ENCODE measurements around the gene LCLAT1.

Gene LCLAT1

GRCh38 chr2:30643674-30644073 is 196.6 kb downstream of the LCLAT1 start:
- no peak for DNase-seq (ENCODE audit: low spot score)

- no peak for DNase-seq (ENCODE audit: low spot score)
These were observed 198.2 kb downstream of the LCLAT1 start for GRCh38 chr2:30645081-30645744.

- DNase-seq (ENCODE audit: low spot score), result no peak
These were observed 198.7 kb downstream of the LCLAT1 start for GRCh38 chr2:30645745-30646119.

- DNase-seq (ENCODE audit: low spot score), result no peak
These were observed 200.9 kb downstream of the LCLAT1 start for GRCh38 chr2:30647752-30648457.

- no peak for DNase-seq (ENCODE audit: low spot score)
These were observed 202.2 kb downstream of the LCLAT1 start for GRCh38 chr2:30649278-30649677.

GRCh38 chr2:30649828-30650227 is 202.8 kb downstream of the LCLAT1 start:
- DNase-seq (ENCODE audit: low spot score), result no peak

- DNase-seq (ENCODE audit: low spot score), result no peak
These were observed 205.3 kb downstream of the LCLAT1 start for GRCh38 chr2:30652271-30652915.

GRCh38 chr2:30653847-30654246 is 206.8 kb downstream of the LCLAT1 start:
- DNase-seq (ENCODE audit: low spot score), result no peak

- no peak for DNase-seq (ENCODE audit: low spot score)
These were observed 207.4 kb downstream of the LCLAT1 start for GRCh38 chr2:30654404-30654803.

GRCh38 chr2:30655211-30655610 is 208.2 kb downstream of the LCLAT1 start:
- no peak for DNase-seq (ENCODE audit: low spot score)

- DNase-seq (ENCODE audit: low spot score), result no peak
These were observed 208.6 kb downstream of the LCLAT1 start for GRCh38 chr2:30655660-30656059.

- no peak for DNase-seq (ENCODE audit: low spot score)
These were observed 209.0 kb downstream of the LCLAT1 start for GRCh38 chr2:30656079-30656478.

- DNase-seq (ENCODE audit: low spot score), result no peak
These were observed 214.4 kb downstream of the LCLAT1 start for GRCh38 chr2:30661173-30662107.

- no peak for DNase-seq (ENCODE audit: low spot score)
These were observed 215.5 kb downstream of the LCLAT1 start for GRCh38 chr2:30662268-30663131.

GRCh38 chr2:30663321-30663720 is 216.3 kb downstream of the LCLAT1 start:
- no peak for DNase-seq (ENCODE audit: low spot score)

GRCh38 chr2:30663806-30664205 is 216.8 kb downstream of the LCLAT1 start:
- no peak for DNase-seq (ENCODE audit: low spot score)

- no peak for DNase-seq (ENCODE audit: low spot score)
These were observed 217.8 kb downstream of the LCLAT1 start for GRCh38 chr2:30664761-30665358.

- DNase-seq (ENCODE audit: low spot score), result no peak
These were observed 218.8 kb downstream of the LCLAT1 start for GRCh38 chr2:30665761-30666265.

GRCh38 chr2:30666266-30666874 is 219.3 kb downstream of the LCLAT1 start:
- DNase-seq (ENCODE audit: low spot score), result no peak

- no peak for DNase-seq (ENCODE audit: low spot score)
These were observed 223.4 kb downstream of the LCLAT1 start for GRCh38 chr2:30670453-30670852.

All from CD4-positive, alpha-beta T cell treated with Interleukin-2 at 100 ng/mL for 4 hours (primary cell).